GM18526 (cell line): ENCODE data around the gene RABGAP1.

Experiments
- POLR2A ChIP-seq: IDR thresholded peaks from 3 replicates; pipeline ENCODE4 v1.6.1; 2011; ENCODE audit not compliant: insufficient read length; ENCODE audit errors: extremely low read depth

Gene RABGAP1

DNA sequence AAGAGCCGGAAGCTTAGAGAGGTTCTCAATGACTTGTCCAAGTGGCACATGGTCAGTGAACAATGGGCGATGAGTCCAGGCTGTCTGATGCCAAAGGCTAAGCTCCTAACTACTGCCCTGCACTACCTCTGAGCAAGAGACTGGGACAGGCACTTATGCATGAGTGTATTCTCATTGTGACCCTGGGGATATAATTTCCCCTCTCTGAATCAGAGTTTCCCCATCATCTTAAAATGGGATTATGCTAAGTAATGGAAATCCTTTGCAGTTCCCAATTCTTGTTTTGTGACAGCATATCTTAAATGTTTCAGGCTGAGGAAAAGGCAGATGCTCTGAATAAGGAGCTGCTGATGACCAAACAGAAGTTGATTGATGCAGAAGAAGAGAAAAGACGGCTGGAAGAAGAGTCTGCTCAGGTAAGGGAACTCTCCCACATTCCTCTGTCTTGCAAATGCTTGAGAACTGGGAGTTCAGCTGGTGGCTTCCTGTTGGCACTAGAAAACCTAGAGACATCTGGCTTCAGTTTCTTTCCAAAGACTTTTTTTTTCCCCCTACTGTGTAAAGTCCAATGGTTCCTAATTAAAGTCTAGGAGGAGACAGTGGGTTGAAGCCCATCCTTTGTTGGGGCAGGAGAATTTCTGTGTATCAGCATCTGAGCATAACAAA lies 156.7 kb downstream of the RABGAP1 start:
- TF ChIP-seq POLR2A: no peak

- no peak for TF ChIP-seq POLR2A
Observed at GRCh38 chr9:123098096-123098459, 157.3 kb downstream of the RABGAP1 start.

- TF ChIP-seq POLR2A: no peak
Observed at GRCh38 chr9:123099042-123099441, 158.2 kb downstream of the RABGAP1 start.

- no peak for TF ChIP-seq POLR2A
Observed at GRCh38 chr9:123099548-123099947, 158.7 kb downstream of the RABGAP1 start.

GRCh38 chr9:123102375-123103113 lies 161.7 kb downstream of the RABGAP1 start:
- TF ChIP-seq POLR2A: no peak

- no peak for TF ChIP-seq POLR2A
Observed at GRCh38 chr9:123104807-123105206, 164.0 kb downstream of the RABGAP1 start.

GRCh38 chr9:123105490-123105889 lies 164.7 kb downstream of the RABGAP1 start:
- no peak for TF ChIP-seq POLR2A

DNA sequence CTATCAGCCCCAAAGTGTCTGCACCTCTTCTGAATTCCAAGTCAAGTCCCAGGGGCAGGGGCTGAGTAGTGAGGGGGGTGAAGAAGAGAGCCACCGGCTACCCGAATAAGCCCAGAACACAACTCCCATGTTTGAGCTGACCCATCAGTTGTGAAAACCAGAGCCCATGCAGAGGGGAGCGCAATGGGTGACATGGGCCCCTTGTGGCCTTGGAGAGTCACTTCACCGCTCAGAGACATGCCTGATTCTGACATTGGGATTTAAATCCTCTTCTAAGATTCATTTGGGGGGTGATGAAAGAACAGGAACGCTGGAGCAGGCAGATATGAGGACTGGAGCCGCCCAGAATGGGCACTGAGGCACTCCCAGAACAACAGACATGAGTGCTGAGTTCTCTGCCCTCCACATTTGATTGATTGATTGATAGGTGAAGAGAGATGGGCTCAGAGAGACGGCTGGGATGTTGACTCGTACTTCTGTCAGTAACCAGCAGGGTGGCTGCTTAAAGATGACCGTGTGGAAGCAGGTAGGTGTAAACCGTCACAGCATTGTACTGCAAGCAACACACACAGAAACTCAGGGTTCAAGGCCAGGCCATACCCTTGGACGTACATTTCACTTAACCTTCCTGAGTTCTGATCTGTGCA lies 166.9 kb downstream of the RABGAP1 start:
- no peak for TF ChIP-seq POLR2A

- TF ChIP-seq POLR2A: no peak
Observed at GRCh38 chr9:123108976-123109375, 168.2 kb downstream of the RABGAP1 start.

DNA sequence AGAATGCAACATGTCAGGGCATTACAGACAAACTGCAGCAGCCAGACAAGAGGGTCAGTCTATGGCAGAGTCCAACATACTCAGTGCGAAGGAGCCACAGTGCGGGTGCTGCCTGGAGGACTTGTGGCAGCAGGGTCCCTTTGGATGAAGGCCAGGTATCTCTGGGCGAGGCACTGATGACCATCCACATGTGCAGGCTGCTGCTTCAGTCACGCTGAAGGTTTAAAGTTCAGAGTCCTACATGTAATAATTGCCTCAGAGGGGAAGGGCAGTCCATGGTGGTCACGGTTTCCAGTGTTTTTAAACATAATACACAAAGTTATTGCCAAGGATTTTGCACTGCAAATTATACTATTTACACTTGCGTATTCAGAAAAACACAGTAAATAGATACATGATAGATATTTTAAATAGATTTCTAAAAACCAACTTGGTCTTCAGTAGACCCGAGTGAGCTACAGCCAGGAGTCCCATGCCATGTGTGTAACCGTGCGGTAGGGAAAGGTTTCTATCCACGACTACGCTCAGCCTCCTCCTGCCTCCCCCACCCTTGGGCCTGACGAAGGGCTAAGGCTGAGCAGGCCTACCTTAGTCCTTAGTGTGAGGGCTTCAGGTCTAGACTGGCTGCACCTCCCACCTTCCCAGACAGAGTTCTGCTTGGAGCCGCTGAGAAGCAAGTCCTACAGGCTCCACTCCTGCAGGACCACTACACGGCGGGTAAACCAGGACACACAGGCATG lies 168.9 kb downstream of the RABGAP1 start:
- no peak for TF ChIP-seq POLR2A

DNA sequence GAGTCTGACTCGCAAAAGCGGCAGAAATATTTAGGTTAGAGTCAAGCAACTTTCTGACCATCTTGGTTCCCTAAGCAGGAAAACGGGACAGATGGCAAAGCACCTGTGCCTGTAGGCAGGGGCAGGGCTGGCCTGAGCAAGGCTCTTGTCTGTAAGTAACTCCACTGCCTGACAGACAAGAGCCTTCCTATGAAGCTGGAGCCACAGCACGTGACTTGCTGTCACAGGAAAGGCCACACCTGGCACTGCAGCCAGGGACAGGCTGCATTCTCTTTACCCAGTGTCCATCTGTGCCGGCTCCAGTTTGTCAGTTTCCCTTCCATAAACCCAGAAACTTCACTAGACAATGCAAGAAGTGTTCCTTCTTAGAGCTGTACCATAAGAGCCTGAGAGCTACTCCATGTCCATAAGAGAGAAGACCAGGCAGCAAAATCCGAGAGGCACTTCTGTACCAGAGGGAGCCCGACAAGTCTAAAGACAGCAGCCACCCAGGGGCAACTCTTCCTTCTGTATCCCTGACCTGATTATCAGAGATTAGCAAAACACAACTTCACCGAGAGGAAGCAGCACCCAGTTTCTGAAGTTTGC lies 170.7 kb downstream of the RABGAP1 start:
- no peak for TF ChIP-seq POLR2A

- no peak for TF ChIP-seq POLR2A
Observed at GRCh38 chr9:123112015-123112975, 171.5 kb downstream of the RABGAP1 start.

- TF ChIP-seq POLR2A: no peak
Observed at GRCh38 chr9:123113185-123113584, 172.4 kb downstream of the RABGAP1 start.
